Activated T-cell treated with anti-CD3 and anti-CD28 coated beads for 24 hours (primary cell): Measurements from ENCODE around the gene PDF.

Source experiments
- DNase-seq: peaks from one replicate; pipeline ENCODE4 v3.0.0-alpha.2; 2020; ENCODE audit warnings: low read depth

The PDF gene

DNA sequence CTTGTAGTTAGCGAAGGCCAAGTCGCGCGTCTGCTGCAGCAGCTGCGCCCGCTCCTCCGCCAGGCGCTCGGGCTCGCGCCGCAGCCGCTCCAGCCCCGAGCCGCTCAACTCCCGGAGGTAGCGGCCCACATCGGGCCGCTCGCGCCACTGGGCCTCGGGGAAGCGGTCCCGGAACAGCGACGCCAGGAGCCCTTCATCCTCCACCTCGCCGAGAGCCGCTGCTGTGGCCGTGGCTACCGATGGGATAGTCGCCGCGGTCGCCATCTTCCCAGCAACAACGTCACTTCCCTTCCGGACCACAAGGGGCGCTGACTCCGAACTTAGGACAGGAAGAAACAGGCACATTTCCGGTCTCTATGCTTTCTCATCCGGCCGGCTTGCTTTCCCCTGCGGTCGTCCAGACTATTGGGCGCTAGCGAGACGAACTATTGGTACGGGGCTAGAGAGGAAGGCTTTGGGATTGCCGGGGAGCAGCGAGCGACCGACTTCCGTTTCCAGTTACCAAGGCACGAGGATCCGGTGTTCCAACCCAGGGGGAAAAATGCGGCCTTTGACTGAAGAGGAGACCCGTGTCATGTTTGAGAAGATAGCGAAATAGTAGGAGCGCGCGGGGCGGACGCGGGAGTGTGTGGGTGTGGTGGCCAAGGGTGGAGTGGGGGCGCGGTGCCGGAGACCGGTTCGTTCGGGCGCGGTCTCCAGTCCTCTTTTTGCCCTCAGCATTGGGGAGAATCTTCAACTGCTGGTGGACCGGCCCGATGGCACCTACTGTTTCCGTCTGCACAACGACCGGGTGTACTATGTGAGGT lies 9.1 kb upstream of the PDF start, which contains the start of the genes COG8 and NIP7:
COG8 (minus strand) TSS at position 276 of the 806 bp plus-strand sequence; CDS start at position 264, 12 bp downstream.
NIP7 (plus strand) TSS at position 484 of the 806 bp plus-strand sequence; CDS start at position 542, 58 bp downstream.
- peak; percentile 91 for DNase-seq

DNA sequence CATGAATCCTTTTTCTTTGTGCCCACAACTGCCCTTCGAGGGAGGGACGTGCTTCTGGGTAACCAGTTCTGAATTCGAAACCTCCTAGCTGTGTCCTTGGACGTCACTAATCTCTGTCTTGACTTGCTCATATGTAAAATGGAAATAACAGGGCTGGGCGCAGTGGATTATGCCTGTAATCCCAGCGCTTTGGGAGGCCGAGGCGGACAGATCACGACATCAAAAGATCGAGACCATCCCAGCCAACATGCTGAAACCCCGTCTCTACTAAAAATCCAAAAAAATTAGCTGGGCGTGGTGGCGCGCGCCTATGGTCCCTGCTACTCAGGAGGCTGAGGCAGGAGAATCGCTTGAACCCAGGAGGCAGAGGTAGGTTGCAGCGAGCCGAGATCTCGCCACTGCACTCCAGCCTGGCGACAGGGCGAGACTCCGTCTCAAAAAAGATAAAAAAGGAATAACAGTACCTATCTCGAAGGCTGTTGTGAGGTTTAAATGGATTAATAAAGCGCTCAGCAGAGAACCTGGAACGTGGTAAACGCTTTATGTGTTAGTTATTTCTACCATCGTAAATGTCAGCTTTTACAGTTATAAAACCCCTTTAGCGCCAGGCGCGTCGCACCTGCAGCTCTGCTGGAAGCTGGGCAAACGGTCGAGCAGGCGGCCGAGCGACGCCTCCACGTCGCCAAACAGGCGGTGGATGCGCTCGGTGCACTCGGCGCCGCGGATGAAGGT lies 8.3 kb upstream of the PDF start:
- no peak for DNase-seq

DNA sequence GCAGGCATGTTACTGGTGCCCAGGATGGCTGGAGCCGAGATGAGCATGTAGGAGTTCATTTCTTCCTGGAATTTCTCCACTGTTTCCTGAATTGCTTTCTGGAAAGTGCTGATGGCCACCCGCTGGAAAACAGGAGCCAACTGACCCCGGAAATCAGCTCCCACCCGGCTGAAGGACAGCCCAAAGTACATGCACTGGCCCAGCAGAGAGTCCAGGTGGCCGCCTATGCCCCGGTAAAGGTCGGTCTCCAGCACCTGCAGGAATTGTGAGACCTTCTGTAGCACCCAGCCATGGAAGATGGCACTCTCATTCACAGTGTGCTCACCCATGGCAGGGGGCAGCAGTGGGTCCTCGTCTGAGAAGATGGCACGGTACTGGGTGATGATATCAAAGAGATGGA lies 4.3 kb upstream of the PDF start:
- DNase-seq = no peak

DNA sequence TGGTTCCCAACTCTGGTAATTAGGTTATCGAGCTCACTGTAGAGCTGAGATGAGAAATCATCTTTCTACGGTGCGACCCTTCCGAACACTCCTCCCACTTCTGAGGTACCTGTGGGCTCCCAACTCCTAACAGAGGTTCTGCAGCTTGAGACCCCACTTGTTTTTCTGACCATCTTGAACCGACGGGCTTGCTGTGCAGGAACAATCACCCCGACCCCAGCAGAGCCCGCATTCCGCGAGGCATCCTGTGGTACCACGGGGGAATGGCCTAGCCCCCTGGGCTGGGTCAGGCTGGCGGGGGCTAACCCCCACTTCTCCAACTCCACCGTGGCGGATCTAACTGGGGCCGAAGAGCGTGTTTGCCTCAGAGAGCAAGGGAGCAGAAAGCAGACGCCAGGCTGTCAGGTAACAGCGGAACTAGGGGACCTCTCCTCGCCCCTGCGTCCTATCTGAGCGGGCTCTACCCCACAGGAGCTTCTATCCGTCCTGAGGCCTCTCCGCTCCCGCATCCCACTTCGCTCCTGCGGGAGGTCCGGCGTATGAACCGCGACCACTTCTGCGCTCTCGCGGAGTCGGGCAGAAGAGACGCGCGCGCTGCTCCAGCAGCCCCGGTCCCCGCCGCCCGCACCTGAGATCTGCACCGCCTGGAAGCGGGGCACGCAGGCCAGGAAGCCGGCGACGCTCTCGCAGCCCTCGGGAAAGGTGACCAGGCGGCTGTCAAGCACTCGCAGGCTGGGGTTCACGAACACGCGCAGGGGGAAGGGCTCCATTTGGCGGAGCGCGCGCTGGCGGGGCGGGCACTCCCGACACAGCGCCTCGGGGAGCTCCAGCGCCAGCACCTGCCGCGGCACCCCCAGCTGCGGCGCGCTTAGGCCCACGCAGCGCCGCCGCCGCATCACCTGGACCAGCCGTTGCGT lies 761 bp downstream of the PDF start:
- DNase-seq = peak; percentile 26

DNA sequence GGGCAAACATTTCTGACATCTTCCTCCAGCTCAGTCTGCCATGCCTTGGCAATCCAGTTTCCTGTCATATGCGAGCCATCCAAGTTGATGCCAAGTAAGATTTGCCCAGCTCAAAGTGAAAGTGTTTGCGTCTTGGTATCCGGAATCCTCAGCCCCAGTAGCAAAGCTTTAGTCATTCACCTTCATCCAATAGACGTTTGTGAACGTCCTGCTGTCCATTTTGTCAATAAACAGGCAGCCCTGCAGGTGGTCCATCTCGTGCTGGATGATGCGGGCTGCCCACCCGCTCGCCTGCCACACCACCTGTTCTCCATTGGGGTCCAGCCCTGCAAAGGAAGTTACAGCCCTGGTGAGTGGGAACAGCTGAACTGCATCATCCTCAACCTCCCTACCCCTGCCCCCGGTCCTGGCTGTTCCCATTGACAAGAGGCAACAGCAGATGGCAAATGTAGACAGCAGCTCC lies 1.5 kb downstream of the PDF start:
- DNase-seq = no peak

DNA sequence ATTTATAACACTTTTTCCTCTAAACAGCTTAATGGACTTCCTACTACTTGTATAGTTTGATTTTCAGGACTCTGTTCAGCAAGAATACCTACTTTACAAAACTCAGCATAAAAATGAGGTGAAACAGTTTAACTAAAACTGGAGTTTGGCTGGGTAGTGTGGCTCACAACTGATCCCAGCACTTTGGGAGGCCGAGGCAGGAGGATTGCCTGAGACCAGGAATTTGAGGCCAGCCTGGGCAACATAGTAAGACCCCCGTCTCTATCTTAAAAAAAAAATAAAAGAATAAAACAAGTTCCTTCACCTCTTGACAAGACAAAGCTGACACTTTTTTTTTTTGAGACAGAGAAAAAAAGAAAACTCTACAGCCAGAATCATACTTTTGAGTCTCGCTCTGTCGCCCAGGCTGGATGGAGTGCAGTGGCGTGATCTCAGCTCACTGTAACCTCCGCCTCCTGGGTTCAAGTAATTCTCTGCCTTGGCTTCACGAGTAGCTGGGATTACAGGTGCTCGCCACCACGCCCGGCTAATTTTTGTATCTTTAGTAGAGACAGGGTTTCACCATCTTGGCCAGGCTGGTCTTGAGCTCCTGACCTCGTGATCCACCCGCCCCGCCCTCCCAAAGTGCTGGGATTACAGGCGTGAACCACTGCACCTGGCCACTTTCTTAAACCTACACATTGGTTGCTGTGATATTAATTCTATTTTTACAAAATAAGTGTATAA lies 2.6 kb downstream of the PDF start:
- DNase-seq = no peak

DNA sequence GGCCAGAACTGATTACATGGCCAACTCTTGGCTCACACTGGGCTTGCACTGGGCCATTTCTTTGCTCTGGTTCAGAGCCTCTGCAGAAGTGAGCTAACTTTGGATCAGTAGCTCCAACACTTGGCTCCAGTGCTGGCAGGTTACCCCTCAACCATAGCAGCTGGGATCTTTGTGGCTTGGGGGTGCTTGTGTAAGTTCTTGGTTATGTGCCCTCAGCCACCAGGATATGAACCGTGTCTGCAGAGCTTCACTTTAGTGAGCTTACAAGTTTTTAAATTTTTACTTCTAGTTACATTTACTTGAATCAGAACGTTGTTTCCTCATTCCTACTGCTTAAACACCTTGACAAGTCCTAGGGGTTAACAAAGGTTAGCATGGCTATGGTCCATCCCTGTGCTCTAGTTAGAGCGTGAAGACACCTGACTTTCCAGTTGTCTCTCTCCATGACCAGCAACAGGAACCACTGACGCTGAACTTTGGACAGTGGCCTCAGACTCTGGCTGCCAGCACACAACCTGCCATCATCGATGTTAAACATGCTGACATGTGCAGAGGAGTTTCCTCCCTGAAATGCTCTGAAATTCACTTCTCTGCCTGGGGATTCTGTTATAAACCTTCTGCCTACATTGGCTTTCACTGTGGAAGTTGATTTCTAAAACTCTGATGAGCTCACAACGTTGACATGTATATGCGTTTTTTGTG lies 4.1 kb downstream of the PDF start:
- DNase-seq = no peak

DNA sequence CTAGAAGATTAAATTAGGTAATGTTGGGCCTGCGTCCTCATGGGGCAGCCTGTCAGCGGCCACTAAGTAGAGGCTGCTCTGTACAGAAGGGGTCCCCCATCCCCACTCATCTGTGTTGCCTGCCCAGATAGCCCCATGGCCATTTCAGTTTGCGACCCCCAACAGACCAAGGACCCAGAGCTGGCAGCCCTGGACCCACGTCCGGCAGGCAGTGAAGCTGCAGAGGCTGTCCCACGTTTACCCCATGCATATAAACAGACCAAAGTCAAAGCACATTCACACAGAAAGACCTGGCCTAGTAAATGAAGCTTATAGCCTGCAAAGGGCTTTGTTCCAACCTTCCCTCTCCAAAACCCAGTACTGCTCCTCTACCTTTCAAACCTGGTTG lies 4.6 kb downstream of the PDF start:
- DNase-seq = no peak

DNA sequence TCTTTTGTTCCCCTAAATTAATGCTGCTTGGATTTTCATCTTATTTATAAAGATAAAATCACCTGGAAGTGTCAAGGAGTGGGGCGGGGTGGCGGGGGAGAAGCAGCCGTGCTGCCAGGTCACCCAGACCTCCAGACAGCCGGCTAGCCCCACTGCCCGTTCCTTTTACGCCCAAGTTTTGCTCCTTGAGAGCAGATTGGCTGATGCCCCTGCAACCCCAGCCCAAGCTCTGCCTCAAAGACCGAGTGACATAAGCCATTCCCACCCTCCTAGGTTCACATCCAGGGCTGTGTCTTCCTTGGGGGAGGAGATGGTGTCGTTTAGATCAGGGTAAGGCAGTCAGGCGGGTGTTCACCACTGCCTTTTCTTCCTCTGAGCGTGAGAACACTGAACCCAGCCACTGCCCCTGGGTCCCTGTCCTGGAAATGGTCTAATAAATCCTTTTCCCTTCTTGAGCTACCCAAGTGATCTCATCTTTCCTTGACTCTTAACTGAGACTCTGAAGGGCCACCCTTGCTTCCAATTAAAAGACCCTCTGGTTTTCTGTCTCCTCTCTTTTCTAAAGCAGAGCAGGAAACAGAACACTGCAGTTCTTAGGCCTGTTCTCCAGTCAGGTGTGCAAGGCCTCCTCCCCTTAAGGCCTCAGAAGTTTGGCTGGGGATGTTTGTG lies 5.7 kb downstream of the PDF start:
- DNase-seq = no peak

DNA sequence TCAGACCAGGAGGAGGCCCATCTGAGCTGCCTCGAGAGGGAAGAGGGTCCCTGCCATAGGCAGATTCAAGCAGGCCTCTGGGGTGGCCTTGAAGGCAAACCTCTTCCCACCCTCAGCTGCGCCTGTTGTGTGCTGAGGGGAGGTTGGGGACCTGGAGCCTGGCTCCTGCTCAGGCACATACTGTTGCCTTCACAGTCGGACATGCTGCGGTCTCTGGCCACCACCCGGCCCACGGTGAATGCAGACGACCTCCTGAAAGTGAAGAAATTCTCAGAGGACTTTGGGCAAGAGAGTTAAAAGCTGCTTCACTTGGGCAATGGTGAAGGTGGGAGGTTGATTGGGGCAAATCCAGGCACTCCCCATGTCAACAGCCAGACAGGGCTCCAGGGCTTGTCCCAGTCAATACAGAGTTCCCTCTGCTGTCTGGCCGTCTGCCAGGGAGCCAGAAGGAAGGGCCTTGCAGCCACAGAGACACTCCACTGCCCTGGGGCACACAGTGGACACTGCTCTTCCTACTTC lies 6.3 kb downstream of the PDF start:
- no peak for DNase-seq

DNA sequence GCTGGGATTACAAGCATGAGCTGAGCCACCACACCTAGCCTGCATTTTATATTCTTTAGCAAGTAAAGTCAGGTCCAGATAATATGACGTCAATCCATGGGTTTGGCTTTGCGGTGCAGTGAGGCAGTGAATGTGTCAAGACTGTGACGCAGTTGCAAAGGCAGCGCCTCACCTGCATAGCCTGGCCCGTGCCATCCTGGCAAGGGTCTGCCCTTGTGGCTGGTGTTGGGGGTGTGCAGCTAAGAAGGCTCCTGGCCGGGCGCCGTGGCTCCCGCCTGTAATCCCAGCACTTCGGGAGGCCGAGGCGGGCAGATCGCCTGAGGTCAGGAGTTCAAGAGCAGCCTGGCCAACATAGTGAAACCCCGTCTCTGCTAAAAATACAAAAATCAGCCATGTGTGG lies 7.0 kb downstream of the PDF start:
- DNase-seq = no peak

DNA sequence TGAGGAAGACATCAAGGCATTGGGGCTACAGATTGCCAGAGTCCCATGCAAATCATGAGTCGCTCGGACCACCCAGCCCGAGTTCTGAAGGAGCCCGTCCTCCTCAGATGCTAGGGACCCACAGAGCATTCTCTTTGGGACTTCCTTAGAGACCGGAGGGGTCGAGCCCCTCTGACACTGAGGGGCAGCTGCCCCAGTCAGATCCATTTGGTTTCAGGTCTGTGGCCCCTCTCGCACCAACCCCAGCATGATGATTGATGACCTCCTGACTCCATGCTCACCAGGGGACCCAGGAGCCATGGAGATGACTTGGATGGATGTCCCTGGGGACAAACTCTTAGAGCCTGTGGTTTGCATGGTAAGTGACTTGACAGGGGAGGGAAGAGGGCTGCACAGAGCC lies 8.0 kb downstream of the PDF start:
- DNase-seq = no peak

DNA sequence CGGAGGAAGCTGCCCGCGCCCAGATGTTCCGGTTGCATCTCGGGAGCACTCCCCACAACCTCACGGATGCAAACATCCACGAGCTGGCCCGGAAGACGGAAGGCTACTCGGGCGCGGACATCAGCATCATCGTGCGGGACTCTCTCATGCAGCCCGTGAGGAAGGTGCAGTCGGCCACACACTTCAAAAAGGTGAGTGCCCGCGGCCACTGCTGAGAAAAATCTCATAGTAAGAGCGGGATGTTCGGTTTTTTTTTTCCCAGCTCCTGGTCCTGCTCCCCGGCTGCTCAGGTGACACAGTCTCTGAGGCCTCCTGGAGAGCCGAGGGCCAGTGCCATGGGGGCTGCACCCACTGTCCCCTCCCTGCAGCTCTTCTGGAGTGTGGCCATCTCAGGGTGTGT lies 9.3 kb downstream of the PDF start:
- DNase-seq = no peak

DNA sequence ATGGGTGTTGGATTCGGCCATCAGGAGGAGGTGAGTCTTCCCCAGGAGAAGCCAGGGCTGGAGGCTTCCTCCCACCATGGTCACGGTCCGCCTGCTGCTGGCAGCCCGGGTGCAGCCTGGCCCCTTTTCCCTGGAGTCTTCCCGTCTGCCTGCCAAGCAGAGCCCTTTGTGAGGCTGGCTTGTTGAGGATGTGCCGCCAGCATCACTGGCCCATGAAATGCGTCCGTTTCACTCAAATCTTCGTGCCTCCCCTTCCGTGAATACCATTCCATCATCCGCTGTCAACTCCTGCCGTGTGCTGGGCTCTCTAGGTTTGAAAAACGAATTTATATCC lies 9.7 kb downstream of the PDF start:
- no peak for DNase-seq

DNA sequence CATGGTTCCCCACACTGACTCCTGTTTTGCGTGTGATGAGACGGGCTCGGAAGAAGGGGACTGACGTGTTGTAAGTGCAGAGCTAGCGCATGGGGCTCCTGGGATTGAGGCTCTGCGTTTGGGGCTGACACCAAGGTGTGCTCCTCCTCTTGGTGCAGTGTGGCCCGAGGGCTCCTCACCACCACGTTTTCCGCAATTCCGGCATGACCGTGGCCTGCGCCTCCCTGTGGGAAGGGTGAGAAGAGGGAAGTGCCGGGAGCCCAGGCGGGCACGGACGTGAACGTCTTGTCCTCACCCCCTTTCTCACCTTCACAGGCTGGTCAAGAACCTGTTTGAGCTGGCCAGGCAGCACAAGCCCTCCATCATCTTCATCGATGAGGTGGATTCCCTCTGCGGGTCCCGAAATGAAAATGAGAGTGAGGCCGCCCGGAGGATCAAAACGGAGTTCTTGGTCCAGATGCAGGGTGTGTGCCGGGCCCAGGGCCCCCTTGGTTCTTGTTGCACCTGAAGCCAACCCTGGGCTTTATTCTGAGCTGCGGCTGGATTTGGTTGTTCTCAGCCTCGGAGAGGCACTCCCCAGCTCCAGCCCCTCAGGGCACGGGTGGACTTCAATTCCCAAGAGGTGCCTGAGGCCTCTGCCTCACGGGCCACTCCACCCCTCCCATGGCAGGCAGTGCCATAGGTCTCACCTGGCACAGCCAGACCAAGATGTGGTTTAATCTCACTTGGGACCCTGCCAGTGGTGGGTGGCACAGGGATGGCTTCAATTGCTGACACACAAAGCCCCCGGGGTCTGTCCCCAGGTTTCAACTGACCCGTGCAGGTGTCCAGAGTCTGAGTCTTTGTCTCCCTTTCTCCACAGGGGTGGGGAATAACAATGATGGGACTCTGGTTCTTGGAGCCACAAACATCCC lies 10.3 kb downstream of the PDF start:
- DNase-seq = no peak

DNA sequence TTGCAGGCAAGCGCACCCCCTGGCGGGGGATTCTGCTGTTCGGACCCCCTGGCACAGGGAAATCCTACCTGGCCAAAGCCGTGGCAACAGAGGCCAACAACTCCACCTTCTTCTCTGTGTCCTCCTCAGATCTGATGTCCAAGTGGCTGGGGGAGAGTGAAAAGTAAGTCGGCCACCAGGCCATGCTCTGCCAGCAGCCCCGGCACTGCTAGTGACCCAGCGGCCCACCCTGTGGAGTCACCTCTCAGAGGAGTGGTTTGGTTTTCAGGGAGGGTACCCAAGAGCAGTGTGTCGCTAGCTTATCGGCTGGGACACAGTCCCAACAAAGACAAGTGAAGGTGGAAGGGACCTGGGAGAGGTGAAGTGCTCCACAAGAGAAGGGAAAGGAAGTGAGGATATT lies 11.0 kb downstream of the PDF start:
- DNase-seq = no peak

DNA sequence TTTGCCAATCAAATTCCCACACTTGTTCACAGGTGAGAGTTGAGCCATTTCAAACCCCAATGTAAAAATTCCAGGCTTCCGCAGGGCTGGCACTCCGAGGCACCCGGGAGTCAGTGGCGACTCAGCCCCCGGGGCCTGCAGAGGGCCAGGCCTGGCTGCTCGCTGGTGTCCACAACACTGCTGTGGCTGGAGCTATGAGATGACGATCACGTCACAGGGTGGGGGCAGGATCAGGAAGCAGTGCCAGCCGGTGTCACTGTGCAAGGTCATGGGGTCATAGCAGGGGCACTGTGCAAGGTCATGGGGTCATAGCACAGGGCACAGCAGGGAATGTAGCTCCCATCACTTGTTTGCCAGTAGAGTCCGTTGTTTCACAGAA lies 11.5 kb downstream of the PDF start:
- DNase-seq = no peak

DNA sequence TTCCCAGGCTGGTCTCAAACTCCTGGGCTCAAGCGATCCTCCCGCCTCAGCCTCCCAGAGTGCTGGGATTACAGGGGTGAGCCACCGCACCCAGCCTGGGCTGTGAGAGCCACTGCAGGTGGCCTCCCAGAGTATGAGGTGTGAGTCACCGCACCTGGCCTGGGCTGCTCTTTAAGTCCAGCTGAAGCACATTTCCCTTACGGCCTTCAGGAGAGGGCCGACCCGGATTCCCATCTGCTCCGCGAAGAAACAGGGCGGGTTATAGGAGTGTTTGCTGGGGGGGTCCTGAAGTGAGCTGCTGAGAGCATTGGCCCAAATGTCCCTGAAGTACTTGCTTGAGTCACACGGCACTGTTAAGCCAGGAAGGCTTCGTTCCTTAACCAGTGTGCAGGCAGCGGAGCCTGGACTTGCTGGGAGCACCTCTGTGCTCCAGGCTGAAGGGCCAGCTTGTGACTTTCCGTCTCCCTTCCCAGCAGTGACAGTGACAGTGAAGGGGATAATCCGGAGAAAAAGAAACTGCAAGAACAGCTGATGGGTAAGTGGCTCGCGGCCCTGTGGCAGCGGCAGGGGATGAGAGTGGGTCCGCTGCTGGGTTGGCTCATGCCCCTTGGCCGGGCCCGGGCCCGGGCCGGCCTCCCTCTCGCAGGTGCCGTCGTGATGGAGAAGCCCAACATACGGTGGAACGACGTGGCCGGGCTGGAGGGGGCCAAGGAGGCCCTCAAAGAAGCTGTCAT lies 12.0 kb downstream of the PDF start:
- DNase-seq = no peak
